COLO668 (cell line): ENCODE results near the gene SP7.
A peak's percentile ranks its signal among the peaks of the same experiment; 100 is the strongest.
"Not testable (repeated sequence)": the region's sequence is repeated elsewhere in the genome, so short reads cannot be mapped to it uniquely, and the experiment has no call there.

Source experiments
- DNase-seq: peaks from one replicate; lab custom pipeline; 2025; ENCODE audit not compliant: unreplicated experiment; lab: John Stamatoyannopoulos, UW

SP7 gene

DNA sequence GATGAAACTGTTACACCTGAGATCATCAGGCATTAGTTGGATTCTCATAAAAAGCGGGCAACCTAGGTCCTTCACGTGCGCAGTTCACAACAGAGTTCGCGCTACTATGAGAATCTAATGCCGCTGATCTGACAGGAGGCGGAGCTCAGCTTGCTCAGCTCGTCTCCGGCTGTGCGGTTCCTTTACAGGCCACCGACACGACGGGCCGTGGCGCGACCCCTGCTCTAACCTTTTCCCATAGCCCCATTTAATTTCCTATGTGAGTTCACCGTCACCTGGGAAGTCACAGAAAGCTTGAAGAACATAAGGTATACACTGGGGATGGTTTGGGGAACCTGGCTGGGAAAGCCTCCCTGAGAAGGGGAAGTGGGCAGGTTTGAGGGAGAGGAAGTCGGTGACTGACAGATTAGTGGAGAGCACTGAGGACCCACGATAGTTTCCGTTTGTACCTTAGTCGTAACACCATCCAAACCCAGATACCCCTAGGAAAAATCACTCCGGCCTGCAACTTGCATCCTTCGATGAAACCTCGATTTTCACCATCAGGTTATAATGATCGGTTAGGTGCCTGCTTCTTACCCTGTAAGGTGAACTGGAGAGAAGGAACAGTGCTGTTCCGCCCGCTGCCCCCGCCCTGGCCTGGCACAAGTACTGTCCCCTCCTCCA lies 11.9 kb downstream of the SP7 start:
- DNase-seq = peak; percentile 11

DNA sequence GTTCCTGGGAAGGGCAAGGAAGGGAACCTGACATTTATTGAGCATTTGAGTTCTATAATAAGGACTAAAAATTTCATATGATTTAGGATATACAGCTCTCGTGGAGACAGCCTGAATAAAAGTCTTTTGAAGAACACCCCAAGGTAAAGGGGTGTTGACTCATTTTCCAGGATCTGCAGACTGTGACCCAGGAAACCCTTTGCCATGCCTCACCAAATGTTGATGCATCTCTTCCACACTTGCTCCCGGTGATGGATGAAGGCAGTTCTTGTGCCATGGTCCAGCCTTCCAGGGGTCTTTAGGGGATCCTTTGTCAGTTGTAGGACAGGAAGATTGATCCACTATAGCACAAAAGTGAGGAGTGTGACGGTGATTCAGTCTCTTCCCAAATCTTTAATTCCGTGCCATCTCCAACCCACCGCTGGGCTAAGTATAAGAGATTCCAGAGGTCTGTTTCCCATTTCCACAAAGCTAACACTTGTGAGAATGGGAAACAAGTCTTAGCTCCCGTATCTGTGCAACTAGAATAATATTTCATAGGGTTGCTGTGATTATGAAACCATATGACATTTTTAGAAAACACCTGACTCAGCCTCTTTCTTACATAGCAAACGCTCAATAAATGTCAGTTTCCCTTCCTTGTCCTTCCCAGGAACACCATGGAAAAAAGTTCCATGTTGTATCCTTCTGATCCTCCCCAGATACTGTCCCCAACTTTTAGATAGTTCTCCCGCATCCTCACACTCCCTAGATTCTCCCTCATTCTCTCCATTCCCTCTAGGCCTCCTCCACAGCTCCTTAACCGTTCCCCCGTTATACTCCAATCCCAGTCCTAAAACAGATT lies 15.6 kb downstream of the SP7 start:
- no peak for DNase-seq

DNA sequence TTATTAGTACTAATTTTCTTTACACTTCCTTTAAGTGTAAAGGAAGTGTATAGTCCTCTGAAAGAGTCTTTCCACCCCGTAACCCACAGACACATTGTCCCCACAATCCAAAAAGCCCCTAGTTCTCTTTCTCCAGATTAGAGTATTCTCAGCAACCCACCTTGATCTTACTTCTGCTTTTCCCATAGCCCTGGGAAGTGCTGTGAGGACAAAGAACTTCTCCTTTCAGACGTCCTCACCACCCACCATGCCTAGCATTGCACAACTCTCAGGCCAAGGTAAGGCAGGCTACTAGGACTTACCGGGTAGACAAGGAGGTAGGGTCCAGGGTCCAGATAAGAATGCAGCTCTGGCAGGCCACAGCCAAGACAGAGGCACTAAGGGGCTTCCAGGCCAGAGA lies 22.2 kb downstream of the SP7 start:
- no peak for DNase-seq

DNA sequence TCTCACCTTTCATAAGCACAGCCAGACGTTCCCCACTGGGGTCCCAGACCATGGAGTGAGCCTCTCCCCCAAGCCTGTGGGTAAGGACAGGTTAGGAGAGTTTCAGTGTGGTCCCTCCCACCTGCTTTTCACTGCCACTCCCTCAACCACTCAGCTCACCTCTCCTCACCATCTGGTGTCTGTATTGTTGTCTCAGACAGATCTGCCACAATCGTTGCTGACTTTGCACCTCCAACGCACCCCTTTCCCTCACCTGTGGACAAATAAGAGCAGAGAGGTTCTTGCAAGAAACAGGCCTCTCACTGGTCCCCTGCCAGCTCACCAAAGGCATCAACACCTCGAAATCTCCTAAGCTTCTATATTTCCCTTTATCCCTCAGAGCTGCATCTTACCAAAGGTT lies 27.9 kb downstream of the SP7 start:
- DNase-seq = no peak

DNA sequence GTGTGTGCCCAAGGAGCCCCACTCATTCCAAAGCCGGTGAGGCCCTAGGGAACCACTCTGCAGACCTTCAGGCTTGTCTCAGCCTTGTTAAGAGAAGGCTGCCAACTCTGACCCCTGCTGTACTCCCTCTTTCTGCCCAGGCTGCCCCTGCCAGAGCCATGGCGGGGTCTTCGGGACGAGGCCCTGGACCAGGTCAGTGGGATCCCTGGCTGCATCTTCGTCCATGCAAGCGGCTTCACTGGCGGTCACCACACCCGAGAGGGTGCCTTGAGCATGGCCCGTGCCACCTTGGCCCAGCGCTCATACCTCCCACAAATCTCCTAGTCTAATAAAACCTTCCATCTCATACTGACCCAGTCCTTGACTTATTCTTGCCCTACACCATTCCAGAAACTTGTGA lies 29.3 kb downstream of the SP7 start:
- DNase-seq = no peak

DNA sequence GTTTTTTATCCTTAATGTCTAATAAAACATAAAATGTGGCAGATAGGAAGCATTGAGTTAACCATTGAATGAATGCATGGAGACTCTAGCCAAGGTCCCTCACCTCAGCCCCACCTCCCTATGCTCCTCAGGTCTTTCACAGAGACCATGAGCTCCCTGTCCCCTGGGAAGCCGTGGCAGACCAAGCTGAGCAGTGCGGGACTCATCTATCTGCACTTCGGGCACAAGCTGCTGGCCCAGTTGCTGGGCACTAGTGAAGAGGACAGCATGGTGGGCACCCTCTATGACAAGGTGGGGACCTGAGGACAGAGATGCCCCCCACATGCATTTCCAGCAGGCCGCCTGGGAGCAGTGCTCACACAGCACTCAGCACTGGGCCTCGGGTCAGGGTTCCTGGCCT lies 33.3 kb downstream of the SP7 start:
- no peak for DNase-seq

DNA sequence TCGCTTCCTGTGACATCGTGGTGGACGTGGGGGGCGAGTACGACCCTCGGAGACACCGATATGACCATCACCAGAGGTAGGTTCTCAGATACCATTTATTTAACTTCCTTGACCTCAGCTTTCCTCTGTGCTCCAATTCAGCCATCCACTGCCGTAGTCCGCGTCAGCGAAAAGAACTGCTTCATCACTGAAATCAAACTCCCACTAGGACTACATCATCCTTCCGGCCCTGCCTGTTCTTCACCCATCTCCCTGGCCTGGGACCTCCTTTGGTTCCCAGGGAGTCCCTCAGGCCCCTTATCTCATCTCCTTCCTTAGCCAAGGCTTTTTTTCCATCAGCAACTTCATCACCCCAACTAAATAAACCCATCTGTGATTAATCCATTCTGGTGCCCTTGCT lies 36.0 kb downstream of the SP7 start:
- no peak for DNase-seq

DNA sequence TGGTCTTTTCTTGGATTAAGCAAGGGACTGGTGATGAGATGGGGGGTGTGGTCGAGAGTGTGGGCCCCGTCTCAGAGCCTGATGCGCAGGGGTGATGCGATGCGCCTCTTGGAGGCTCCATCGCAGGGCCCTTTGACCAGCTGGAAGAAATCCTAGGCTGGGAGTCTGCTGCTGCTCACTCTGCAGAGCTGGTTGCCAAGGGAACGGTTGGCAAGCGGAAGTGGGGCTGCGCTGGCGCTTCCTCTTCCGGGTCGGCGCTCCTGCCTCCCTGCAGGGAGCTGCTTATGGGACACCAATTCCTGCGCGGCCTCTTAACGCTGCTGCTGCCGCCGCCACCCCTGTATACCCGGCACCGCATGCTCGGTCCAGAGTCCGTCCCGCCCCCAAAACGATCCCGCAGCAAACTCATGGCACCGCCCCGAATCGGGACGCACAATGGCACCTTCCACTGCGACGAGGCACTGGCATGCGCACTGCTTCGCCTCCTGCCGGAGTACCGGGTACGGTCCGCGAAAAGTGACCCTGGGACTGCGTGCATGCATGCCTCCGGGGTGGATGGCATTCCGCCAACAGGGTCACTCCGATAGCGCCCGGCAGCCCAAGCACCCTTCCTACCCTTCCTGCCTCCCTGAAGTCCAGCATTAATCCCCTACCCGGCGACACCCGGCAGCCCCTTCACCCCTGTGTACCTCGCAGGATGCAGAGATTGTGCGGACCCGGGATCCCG lies 36.5 kb downstream of the SP7 start, which contains the start of gene MYG1:
TSS of gene MYG1 (plus strand) at position 242 of the 727 bp plus-strand sequence. CDS start at position 285, 43 bp downstream.
- peak; percentile 84 for DNase-seq

DNA sequence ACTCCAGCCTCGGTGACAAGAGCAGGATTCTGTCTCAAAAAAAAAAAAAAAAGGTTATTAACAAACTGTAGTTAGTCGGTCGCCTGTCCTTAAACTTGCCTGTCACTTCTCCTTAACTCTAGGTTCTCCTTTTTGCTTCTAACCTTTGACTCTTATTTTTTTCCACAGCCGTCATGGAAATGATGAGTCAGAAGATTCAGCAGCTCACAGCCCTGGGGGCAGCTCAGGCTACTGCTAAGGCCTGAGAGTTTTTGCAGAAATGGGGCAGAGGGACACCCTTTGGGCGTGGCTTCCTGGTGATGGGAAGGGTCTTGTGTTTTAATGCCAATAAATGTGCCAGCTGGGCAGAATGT lies 37.1 kb downstream of the SP7 start:
- no peak for DNase-seq

DNA sequence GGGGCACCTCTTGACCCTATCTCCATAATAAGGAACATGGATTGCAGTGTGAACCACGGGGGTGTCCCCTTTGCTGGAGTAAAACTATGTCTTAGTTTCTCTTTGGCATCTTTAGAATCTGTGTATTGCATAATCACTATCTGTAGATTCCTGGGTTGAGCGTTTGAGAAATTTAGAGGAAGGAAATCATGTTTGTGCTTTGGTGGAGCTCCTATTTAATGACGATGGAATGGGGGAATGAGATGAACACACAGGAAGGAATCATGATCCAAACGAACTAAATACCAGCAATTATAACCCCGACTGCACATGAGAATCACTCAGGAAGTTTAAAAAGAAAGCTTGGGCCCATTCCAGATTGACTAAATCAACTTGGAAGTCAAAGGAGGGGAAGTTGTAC lies 38.0 kb downstream of the SP7 start:
- no peak for DNase-seq

DNA sequence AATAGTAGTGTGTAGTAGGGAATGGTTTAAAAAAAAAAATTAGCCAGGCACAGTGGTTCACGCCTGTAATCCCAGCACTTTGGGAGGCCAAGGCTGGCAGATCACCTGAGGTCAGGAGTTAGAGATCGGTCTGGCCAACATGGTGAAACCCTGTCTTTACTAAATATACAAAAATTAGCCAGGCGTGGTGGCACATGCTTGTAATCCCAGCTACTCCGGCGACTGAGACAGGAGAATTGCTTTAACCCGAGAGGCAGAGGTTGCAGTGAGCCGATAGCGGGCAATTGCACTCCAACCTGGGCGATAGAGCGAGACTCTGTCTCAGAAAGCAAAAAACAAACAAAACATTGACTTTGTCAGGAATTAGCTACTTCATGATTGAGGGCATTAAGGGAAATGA lies 39.0 kb downstream of the SP7 start:
- DNase-seq = not testable (repeated sequence)

DNA sequence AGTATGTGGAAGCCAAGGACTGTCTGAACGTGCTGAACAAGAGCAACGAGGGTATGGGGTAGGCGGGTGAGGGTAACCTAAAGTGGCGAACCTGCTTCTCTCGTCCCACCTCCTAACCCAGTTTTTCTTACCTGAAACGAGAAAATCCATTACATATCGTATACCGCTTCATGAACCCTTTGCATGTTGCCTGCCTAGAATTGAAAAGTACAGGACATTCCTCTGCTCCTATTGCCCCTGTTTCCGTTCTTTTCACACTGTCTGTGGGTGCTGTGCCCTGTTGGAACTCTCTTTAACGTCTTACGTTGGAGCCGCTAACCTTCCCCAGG lies 40.3 kb downstream of the SP7 start:
- no peak for DNase-seq

DNA sequence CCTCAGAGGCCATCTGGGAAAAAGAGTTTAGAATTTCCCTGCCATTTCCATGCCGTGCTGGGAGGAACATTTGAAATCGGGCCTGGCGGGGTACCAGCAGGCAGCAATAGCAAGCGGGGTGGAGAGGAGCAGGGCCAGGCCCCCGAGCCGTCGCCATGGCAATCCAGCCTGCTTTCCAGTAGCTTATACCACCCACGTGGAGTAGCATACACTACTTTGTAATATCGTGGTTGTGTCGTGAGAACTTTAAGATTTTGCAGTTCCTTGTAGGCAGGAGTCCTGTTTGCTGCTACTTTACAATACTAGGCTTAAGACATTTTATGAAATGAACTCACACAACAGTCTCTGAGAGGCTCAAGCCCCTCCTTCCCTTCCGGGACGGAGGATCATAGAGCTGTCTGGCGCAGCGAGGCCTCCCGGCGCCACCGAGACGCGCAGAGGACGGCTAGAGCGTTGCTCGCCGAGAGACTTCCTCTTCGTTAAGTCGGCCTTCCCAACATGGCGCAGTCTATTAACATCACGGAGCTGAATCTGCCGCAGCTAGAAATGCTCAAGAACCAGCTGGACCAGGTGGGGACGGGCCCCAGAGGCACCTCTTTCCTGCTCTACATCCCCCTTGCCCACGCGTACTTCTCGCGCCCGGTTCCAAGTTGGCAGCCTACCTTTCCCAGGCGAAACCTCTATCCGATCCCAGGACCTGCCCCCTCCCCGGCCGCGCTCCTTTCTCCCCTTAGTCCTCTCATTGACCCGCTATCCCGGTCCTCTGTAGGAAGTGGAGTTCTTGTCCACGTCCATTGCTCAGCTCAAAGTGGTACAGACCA lies 40.9 kb downstream of the SP7 start, which contains the start of gene PFDN5:
TSS of gene PFDN5 (plus strand) at position 473 of the 821 bp plus-strand sequence. CDS start at position 499, 26 bp downstream.
- peak; percentile 85 for DNase-seq

DNA sequence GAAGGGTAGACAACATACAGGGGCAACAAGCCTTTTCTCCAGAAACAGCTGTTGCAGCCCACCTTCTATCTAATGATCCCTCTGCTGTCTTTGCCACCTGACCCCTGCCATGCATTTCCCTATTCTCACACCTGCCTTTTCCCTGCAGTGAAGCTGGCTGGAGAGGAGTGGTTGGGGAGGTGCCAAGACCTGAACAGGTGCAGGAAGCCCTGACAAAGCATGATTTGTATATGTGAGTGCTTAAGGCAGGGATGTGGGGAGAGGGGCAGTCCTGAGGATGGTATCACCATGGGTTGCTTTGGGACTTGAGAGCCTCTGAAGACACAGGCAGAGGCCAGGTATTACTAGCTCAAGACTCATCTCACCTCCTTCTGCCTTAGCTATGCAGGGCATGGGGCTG lies 43.7 kb downstream of the SP7 start:
- peak; percentile 82 for DNase-seq

DNA sequence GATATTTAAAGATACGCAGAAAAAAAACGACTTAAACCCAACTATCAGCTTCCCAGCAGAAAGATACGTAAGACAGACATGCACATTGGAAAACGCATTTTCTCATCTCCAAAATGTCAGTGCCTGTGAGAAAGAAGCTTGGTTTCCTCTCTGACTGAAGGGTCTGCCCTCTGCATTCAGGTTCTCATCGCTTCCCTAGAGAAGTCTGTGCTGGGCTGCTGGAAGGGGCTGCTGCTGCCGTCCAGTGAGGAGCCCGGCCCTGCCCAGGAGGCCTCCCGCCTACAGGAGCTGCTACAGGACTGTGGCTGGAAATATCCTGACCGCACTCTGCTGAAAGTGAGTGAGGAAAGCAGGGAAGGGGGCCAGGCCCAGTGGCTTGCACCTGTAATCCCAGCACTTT lies 45.5 kb downstream of the SP7 start:
- DNase-seq = no peak

DNA sequence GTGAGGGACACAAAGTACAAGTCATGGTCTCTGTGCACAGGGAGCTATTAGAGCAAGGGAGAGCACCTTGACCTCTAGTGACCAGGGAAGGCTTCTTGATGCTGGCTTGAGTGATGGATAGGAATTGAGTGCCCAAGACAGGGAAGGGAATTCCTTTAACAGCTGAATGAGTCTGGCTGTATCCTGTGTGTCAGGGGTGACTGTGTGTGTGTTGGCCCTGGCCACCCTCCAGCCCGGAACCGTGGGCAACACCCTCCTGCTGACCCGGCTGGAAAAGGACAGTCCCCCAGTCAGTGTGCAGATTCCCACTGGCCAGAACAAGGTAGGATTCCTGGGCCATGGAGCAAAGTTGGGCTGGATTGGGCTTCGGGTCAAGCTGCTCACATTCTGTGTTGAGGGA lies 46.3 kb downstream of the SP7 start:
- DNase-seq = no peak

DNA sequence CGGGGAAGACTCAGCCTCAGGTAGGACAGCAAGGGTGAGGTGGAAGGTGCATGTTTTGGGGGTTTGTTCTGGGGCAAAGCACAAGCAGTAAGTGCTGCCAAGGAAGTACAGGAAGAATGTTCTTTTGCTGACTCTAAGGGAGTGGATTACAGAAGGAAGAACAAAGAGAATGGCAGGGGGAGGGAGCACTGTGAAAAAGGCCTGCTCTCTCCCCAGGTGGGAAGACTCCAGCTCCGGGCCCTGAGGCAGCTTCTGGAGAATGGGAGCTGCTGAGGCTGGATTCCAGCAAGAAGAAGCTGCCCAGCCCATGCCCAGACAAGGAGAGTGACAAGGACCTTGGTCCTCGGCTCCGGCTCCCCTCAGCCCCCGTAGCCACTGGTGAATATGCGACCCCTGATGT lies 47.8 kb downstream of the SP7 start:
- DNase-seq = no peak

DNA sequence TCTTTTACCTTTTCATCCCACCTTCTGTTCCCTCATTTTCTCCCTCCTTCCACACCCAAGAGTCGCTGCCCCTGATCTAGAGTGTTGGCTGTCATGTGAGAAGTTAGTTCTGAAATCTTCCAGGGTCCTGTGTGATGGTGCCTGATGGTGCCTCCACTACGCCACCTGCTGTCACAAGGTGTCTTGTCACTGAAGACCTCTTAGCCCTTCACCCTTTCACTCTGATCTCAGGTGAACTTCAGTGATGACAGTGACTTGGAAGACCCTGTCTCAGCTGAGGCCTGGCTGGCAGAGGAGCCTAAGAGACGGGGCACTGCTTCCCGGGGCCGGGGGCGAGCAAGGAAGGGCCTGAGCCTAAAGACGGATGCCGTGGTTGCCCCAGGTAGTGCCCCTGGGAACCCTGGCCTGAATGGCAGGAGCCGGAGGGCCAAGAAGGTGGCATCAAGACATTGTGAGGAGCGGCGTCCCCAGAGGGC lies 48.4 kb downstream of the SP7 start:
- peak; percentile 40 for DNase-seq

DNA sequence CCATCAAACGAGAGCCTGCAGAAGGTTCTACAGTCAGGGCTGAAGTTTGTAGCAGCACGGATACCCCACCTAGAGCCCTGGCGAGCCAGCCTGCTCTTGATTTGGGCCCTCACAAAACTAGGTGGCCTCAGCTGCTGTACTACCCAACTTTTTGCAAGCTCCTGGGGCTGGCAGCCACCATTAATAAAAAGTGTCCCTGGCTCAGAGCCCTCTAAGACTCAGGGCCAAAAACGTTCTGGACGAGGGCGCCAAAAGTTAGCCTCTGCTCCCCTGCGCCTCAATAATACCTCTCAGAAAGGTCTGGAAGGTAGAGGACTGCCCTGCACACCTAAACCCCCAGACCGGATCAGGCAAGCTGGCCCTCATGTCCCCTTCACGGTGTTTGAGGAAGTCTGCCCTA lies 49.7 kb downstream of the SP7 start:
- no peak for DNase-seq

DNA sequence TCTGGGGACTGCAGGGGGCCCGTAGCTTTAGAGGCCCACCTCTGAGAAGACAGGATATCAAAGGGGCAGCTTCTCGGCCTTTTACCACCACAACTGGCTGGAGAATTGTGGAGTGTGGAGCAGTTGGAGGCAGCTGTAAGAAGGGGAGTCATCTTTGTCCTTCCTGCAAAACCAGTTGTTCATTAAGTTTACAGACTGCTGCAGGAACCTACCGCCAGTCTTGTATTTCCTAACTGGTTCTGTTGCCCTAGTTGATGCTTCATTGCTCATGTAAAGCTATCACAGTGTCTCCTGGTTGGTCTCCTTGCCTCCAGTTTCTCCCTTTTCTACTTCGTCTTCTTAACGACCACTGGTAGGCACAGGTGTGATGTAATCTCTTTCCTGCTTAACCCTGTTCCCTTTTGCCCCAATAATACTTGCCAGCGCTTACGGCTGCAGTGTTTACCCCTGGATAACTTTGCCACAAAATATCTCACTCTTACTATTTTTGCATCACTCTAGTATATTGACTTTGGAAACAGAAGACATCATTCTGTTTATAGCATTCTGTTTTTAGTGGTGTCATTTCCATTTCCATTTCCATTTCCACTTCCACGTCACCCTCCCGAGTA lies 56.2 kb downstream of the SP7 start:
- no peak for DNase-seq
